ENCODE data around the gene WNT7A. TPM values are rescaled to one million over a fixed set of nuclear protein-coding genes. Genes with fewer than 3 reads are reported as not detected.

Gene WNT7A
- total RNA-seq, 2 experiments from 2014 or later: 22.4 to 24.7 TPM

DNA sequence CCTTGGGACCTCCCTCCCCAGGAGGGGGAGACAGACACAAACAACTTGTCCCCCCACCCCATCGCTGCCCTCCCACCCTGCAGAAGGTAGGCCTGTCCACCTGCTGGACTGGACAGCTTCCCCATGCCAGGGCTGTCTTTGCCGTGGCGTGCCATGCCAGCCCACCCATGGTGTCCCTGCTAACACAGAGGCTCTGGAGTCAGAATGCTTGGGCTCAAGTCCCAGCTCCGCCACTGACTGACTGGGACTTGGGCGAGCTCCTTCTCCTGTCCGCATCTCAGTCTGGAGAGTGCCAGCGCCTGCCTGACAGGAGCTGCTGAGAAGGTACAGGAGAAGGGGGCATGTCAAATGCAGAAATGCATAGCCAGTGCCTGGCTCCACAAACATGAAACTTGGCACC is 23.9 kb downstream of the WNT7A start:
- TF ChIP-seq, protein P1, sequence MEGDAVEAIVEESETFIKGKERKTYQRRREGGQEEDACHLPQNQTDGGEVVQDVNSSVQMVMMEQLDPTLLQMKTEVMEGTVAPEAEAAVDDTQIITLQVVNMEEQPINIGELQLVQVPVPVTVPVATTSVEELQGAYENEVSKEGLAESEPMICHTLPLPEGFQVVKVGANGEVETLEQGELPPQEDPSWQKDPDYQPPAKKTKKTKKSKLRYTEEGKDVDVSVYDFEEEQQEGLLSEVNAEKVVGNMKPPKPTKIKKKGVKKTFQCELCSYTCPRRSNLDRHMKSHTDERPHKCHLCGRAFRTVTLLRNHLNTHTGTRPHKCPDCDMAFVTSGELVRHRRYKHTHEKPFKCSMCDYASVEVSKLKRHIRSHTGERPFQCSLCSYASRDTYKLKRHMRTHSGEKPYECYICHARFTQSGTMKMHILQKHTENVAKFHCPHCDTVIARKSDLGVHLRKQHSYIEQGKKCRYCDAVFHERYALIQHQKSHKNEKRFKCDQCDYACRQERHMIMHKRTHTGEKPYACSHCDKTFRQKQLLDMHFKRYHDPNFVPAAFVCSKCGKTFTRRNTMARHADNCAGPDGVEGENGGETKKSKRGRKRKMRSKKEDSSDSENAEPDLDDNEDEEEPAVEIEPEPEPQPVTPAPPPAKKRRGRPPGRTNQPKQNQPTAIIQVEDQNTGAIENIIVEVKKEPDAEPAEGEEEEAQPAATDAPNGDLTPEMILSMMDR (IDR thresholded peaks at IDR 0.05): no peak
- intact Hi-C loops (cut with DNase I, micrococcal nuclease): no loop called here
- H3K27me3 ChIP-seq (ENCODE audit: control insufficient read depth in 1 of 2, insufficient read depth in 2 of 2, low read length in 2 of 2): peaks cover 0 to 2% of the 10 kb centered on the region in 2 experiments
- Mint-ChIP-seq H3K4me1 (ENCODE audit: low read depth) (peaks cover 19% of the 10 kb centered on the region), H3K36me3 (ENCODE audit: low read depth) (peaks cover 50% of the 10 kb centered on the region), H3K4me3 (no peak overlapping the region), H3K27me3 (no peaks in the 10 kb centered on the region), H3K9me3 (no peaks in the 10 kb centered on the region), H3K27ac (no peak overlapping the region)
- H3K27ac ChIP-seq (ENCODE audit: low read depth in 1 of 2, low read length in 2 of 2): no peak overlapping the region
- H3K36me3 ChIP-seq (ENCODE audit: insufficient read depth, low read length): peaks cover 26% of the 10 kb centered on the region
- ChIA-PET POLR2A (no interaction called here), CTCF (no interaction called here)
- DNase-seq (no peak), ATAC-seq (ENCODE audit: poor library complexity) (no peak)
- peaks cover 40% of the 10 kb centered on the region for H3K4me1 ChIP-seq (ENCODE audit: insufficient read depth, low read length)
- H3K4me3 ChIP-seq (ENCODE audit: low read length): no peak overlapping the region
- H3K9me3 ChIP-seq (ENCODE audit: control insufficient read depth in 1 of 2, insufficient read depth in 1 of 2, low read length in 2 of 2): no peaks in the 10 kb centered on the region

- Mint-ChIP-seq H3K27ac (no peak overlapping the region), H3K9me3 (no peaks in the 10 kb centered on the region), H3K4me3 (no peak overlapping the region), H3K36me3 (ENCODE audit: low read depth) (peaks cover 58% of the 10 kb centered on the region), H3K27me3 (no peaks in the 10 kb centered on the region), H3K4me1 (ENCODE audit: low read depth) (peaks cover 22% of the 10 kb centered on the region)
- intact Hi-C loops (cut with DNase I, micrococcal nuclease): no loop called here
- no peaks in the 10 kb centered on the region for H3K27me3 ChIP-seq (ENCODE audit: control insufficient read depth in 1 of 2, insufficient read depth in 2 of 2, low read length in 2 of 2)
- peaks cover 47% of the 10 kb centered on the region for H3K4me1 ChIP-seq (ENCODE audit: insufficient read depth, low read length)
- peaks cover 25% of the 10 kb centered on the region for H3K36me3 ChIP-seq (ENCODE audit: insufficient read depth, low read length)
- H3K9me3 ChIP-seq (ENCODE audit: control insufficient read depth in 1 of 2, insufficient read depth in 1 of 2, low read length in 2 of 2): no peaks in the 10 kb centered on the region
- H3K27ac ChIP-seq (ENCODE audit: low read depth in 1 of 2, low read length in 2 of 2): no peak overlapping the region
- ATAC-seq (ENCODE audit: poor library complexity): no peak
- ChIA-PET CTCF (interaction anchor here (1.7 kb wide), 1 partner anchor 26 kb away, joined by 7 read pairs; the partner anchor contains the start of gene WNT7A), POLR2A (no interaction called here)
- TF ChIP-seq, protein P1 (IDR thresholded peaks at IDR 0.05): no peak
- H3K4me3 ChIP-seq (ENCODE audit: low read length): no peak overlapping the region
- no peak for DNase-seq
These were observed 25.4 kb downstream of the WNT7A start for GRCh38 chr3:13854492-13854891.

GRCh38 chr3:13853978-13854296 is 25.9 kb downstream of the WNT7A start:
- DNase-seq: peak in 4 of 14 experiments; percentile 13 to 41 (median 32)
- Histone ChIP-seq H3K4me1 (ENCODE audit: insufficient read depth, low read length) (peaks cover 47% of the 10 kb centered on the region), H3K27me3 (ENCODE audit: control insufficient read depth in 1 of 2, insufficient read depth in 2 of 2, low read length in 2 of 2) (no peaks in the 10 kb centered on the region), H3K4me3 (ENCODE audit: low read length) (no peak overlapping the region), H3K9me3 (ENCODE audit: control insufficient read depth in 1 of 2, insufficient read depth in 1 of 2, low read length in 2 of 2) (no peaks in the 10 kb centered on the region), H3K27ac (ENCODE audit: low read depth in 1 of 2, low read length in 2 of 2) (no peak overlapping the region), H3K36me3 (ENCODE audit: insufficient read depth, low read length) (peaks cover 25% of the 10 kb centered on the region)
- ChIA-PET CTCF (interaction anchor here (1.7 kb wide), 1 partner anchor 27 kb away, joined by 7 read pairs; the partner anchor contains the start of gene WNT7A), POLR2A (no interaction called here)
- no peaks in the 10 kb centered on the region for H3K27me3 Mint-ChIP-seq
- H3K36me3 Mint-ChIP-seq (ENCODE audit: low read depth): peaks cover 64% of the 10 kb centered on the region
- no peak overlapping the region for H3K27ac Mint-ChIP-seq
- no peak overlapping the region for H3K4me3 Mint-ChIP-seq
- intact Hi-C loops (cut with DNase I, micrococcal nuclease): no loop called here
- TF ChIP-seq, protein P1 (IDR thresholded peaks at IDR 0.05): no peak
- H3K9me3 Mint-ChIP-seq: no peaks in the 10 kb centered on the region
- ATAC-seq (ENCODE audit: poor library complexity): peak; percentile 14
- H3K4me1 Mint-ChIP-seq (ENCODE audit: low read depth): peaks cover 27% of the 10 kb centered on the region

Data from CD4-positive, alpha-beta T cell (primary cell).